Osteocyte (in vitro differentiated cells): Measurements from ENCODE around the gene WDR76. TPM values are rescaled to one million over a fixed set of nuclear protein-coding genes. Genes with fewer than 3 reads are reported as not detected.
A peak's percentile ranks its signal among the peaks of the same experiment; 100 is the strongest.
"Not testable (repeated sequence)": the region's sequence is repeated elsewhere in the genome, so short reads cannot be mapped to it uniquely, and the experiment has no call there.

ENCODE experiments used
- DNase-seq: peaks from one replicate; pipeline ENCODE4 v3.0.0; 2021; ENCODE audit warnings: mixed read lengths; ENCODE audit not compliant: unreplicated experiment; ENCODE audit errors: extremely low spot score
- H3K27ac Mint-ChIP-seq: one replicate; pipeline ENCODE4 v1.8.0; 2021; ENCODE audit warnings: mild to moderate bottlenecking, mixed read lengths; ENCODE audit not compliant: unreplicated experiment
- H3K27me3 Mint-ChIP-seq: one replicate; pipeline ENCODE4 v1.8.0; 2021; ENCODE audit warnings: mixed read lengths; ENCODE audit not compliant: unreplicated experiment
- H3K36me3 Mint-ChIP-seq: one replicate; pipeline ENCODE4 v1.8.0; 2021; ENCODE audit warnings: mixed read lengths; ENCODE audit not compliant: unreplicated experiment
- H3K4me1 Mint-ChIP-seq: one replicate; pipeline ENCODE4 v1.8.0; 2021; ENCODE audit warnings: mixed read lengths; ENCODE audit not compliant: unreplicated experiment
- H3K4me3 Mint-ChIP-seq: one replicate; pipeline ENCODE4 v1.8.0; 2021; ENCODE audit warnings: mild to moderate bottlenecking, moderate library complexity, mixed read lengths; ENCODE audit not compliant: unreplicated experiment
- H3K9me3 Mint-ChIP-seq: one replicate; pipeline ENCODE4 v1.8.0; 2021; ENCODE audit warnings: mixed read lengths; ENCODE audit not compliant: unreplicated experiment
- total RNA-seq: library from RNA; stranded (reverse); gene quantifications from 2 replicates; pipeline ENCODE4 v1.2.1, GENCODE V29; 2021
- TF ChIP-seq, protein P1 (sequence below): fragments of 200-600 bp; sonication (generic); IDR thresholded peaks from 2 replicates; pipeline ENCODE4 v1.5.0; 2021; ENCODE audit warnings: antibody characterized with exemption, mild to moderate bottlenecking, moderate library complexity

Gene WDR76
- total RNA-seq, 1 donor from 2014 or later = 6.0 TPM

DNA sequence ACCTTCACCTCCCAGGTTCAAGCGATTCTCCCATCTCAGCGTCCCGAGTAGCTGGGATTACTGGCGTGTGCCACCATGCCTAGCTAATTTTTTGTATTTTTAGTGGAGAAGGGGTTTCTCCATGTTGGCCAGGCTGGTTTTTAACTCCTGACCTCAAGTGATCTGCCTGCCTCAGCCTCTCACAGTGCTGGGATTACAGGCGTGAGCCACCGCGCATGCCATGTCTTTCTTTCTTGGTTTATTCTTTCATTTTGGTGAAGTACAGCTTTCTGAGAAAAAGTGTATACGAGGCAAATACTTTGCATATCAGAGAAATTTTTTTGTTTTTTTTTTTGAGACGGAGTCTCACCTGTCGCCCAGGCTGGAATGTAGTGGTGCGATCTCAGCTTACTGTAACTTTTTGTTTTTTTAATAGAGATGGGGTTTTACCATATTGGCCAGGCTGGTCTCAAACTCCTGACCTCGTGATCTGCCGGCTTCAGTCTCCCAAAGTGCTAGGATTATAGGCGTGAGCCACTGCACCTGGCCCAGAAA lies 4.8 kb downstream of the WDR76 start:
- H3K9me3 Mint-ChIP-seq, H3K4me3 Mint-ChIP-seq, H3K36me3 Mint-ChIP-seq, DNase-seq, H3K27me3 Mint-ChIP-seq: not testable (repeated sequence)
- Mint-ChIP-seq H3K27ac (peak overlapping the region; percentile 7), H3K4me1 (peaks cover 25% of the 10 kb centered on the region)

DNA sequence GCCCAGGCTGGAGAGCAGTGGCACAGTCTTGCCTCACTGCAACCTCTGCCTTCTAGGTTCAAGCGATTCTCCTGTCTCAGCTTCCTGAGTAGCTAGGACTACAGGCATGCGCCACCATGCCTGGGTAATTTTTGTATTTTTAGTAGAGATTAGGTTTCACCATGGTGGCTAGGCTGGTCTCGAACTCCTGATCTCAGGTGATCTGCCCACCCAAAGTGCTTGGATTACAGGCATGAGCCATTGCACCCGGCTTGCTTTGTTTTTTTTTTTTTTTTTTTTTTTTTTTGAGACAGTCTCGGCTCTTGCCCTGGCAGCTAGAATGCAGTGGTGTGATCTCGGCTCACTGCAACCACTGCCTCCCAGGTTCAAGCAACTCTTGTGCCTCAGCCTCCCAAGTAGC lies 5.7 kb downstream of the WDR76 start:
- peaks cover 17% of the 10 kb centered on the region for H3K4me1 Mint-ChIP-seq
- not testable (repeated sequence) for DNase-seq, H3K9me3 Mint-ChIP-seq, H3K27ac Mint-ChIP-seq, H3K4me3 Mint-ChIP-seq, H3K27me3 Mint-ChIP-seq, H3K36me3 Mint-ChIP-seq

DNA sequence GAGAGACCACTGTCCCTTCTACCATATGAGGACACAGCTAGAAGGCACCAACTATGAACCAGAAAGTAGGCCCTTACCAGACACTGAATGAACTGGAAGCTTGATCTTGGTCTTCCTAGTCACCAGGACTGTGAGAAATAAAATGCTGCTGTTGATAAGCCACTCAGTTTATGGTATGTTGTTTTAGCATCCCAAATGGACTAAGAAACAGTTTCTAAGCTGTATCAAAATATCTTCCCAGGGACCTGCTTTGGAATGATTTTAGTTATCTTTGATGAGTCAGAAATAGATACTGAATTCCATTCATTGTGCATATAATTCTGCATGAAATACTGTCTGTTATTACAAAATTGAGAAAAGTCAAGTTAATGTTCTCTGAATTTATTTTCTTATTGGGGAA lies 18.6 kb downstream of the WDR76 start:
- Mint-ChIP-seq H3K27me3 (no peaks in the 10 kb centered on the region), H3K4me3 (no peak overlapping the region), H3K9me3 (no peaks in the 10 kb centered on the region), H3K36me3 (peaks cover 7% of the 10 kb centered on the region), H3K4me1 (peaks cover 2% of the 10 kb centered on the region), H3K27ac (no peak overlapping the region)
- TF ChIP-seq, protein P1, sequence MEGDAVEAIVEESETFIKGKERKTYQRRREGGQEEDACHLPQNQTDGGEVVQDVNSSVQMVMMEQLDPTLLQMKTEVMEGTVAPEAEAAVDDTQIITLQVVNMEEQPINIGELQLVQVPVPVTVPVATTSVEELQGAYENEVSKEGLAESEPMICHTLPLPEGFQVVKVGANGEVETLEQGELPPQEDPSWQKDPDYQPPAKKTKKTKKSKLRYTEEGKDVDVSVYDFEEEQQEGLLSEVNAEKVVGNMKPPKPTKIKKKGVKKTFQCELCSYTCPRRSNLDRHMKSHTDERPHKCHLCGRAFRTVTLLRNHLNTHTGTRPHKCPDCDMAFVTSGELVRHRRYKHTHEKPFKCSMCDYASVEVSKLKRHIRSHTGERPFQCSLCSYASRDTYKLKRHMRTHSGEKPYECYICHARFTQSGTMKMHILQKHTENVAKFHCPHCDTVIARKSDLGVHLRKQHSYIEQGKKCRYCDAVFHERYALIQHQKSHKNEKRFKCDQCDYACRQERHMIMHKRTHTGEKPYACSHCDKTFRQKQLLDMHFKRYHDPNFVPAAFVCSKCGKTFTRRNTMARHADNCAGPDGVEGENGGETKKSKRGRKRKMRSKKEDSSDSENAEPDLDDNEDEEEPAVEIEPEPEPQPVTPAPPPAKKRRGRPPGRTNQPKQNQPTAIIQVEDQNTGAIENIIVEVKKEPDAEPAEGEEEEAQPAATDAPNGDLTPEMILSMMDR = no peak
- no peak for DNase-seq

DNA sequence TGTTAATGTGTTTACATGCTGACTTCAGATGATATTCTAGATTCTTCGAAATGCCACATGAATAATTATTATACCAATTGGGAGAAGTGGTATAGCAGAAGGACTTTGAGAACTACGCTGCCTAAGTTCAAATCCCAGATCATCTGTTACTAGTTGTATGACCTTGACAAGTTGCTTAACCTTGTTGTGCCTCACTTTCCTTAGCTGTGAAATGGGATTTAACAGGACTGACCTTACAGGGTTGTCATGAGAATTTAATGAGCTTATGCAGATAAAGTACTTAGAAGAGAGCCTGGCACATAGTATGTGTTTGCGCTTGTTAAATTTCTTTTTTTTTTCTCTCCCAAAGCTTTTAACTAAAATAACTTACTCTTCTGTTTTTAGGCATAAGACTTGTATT lies 24.4 kb downstream of the WDR76 start:
- H3K9me3 Mint-ChIP-seq = no peaks in the 10 kb centered on the region
- peaks cover 4% of the 10 kb centered on the region for H3K36me3 Mint-ChIP-seq
- no peaks in the 10 kb centered on the region for H3K27me3 Mint-ChIP-seq
- H3K4me1 Mint-ChIP-seq = no peaks in the 10 kb centered on the region
- TF ChIP-seq, protein P1 = no peak
- no peak overlapping the region for H3K27ac Mint-ChIP-seq
- DNase-seq = no peak
- no peak overlapping the region for H3K4me3 Mint-ChIP-seq

DNA sequence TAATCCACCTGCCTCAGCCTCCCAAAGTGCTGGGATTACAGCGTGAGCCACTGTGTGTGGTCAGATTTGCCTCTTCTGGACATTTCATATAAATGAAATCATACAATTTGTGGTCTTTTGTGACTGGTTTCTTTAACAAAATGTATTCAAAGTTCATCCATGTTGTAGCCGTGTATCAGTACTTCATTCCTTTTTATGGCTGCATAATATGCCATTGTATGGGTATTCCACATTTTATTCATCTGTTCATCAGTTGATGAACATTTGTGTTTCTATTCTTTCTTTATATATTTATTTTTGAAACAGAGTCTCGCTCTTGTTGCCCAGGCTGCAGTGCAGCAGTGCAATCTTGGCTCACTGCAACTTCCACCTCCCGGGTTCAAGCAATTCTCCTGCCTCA lies 25.8 kb downstream of the WDR76 start:
- DNase-seq = no peak
- peaks cover 4% of the 10 kb centered on the region for H3K36me3 Mint-ChIP-seq
- TF ChIP-seq, protein P1 = no peak
- H3K4me3 Mint-ChIP-seq = no peak overlapping the region
- no peaks in the 10 kb centered on the region for H3K27me3 Mint-ChIP-seq
- H3K9me3 Mint-ChIP-seq = no peaks in the 10 kb centered on the region
- H3K4me1 Mint-ChIP-seq = no peaks in the 10 kb centered on the region
- no peak overlapping the region for H3K27ac Mint-ChIP-seq

DNA sequence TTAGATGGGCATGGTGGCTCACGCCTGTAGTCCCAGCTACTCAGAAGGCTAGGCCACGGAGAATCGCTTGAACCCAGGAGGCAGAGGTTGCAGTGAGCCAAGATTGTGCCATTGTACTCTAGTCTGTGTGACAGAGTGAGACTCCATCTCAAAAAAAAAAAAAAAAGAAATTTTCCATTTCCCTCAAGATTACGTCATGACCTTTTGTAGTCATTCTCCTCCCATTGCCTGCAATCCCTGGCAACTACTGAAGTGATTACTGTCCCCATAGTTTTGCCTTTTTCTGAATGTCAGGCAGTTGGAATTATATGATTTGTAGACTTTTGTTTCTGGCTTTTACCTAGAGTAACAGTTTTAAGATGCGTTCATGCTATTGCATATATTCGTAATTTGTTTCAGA lies 28.0 kb downstream of the WDR76 start:
- H3K9me3 Mint-ChIP-seq = no peaks in the 10 kb centered on the region
- no peak overlapping the region for H3K27ac Mint-ChIP-seq
- H3K4me3 Mint-ChIP-seq = no peak overlapping the region
- H3K27me3 Mint-ChIP-seq = no peaks in the 10 kb centered on the region
- no peaks in the 10 kb centered on the region for H3K4me1 Mint-ChIP-seq
- peaks cover 4% of the 10 kb centered on the region for H3K36me3 Mint-ChIP-seq
- TF ChIP-seq, protein P1 = no peak
- DNase-seq = no peak
